Stimulated activated naive CD8-positive, alpha-beta T cell treated with anti-CD3 and anti-CD28 coated beads, Interleukin-15, amount 100 ng/mL, for 72 hours (primary cell): ENCODE measurements around the gene PLEKHA5.
"Not testable (repeated sequence)": the region's sequence is repeated elsewhere in the genome, so short reads cannot be mapped to it uniquely, and the experiment has no call there.

Experiments
- ATAC-seq: fragments of 150-1000 bp; cut with Tn5 transposase; 2 replicates; pipeline ENCODE4 v1.10.0; 2021; ENCODE audit warnings: mild to moderate bottlenecking, moderate library complexity
- DNase-seq, 2 donors: peaks; one replicate each; pipeline ENCODE4 v3.0.0; 2021 to 2022
- H3K27ac Mint-ChIP-seq, 2 donors: one replicate each; pipeline ENCODE4 v1.8.0; 2022; ENCODE audit warnings: mild to moderate bottlenecking in 2 of 2, mixed read lengths in 2 of 2, moderate library complexity in 2 of 2
- H3K27me3 Mint-ChIP-seq: one replicate; pipeline ENCODE4 v1.8.0; 2022; ENCODE audit warnings: mixed read lengths
- H3K4me1 Mint-ChIP-seq: one replicate; pipeline ENCODE4 v1.8.0; 2022; ENCODE audit warnings: mild to moderate bottlenecking, mixed read lengths
- H3K4me3 Mint-ChIP-seq, 2 donors: one replicate each; pipeline ENCODE4 v1.8.0; 2022; ENCODE audit warnings: mild to moderate bottlenecking in 2 of 2, mixed read lengths in 2 of 2, moderate library complexity in 1 of 2
- H3K9me3 Mint-ChIP-seq, 2 donors: one replicate each; pipeline ENCODE4 v1.8.0; 2022; ENCODE audit warnings: mixed read lengths in 2 of 2

The PLEKHA5 gene

GRCh38 chr12:19387161-19387560 is 257.6 kb downstream of the PLEKHA5 start:
- Mint-ChIP-seq H3K4me3 (no peak overlapping the region), H3K9me3 (no peaks in the 10 kb centered on the region), H3K4me1 (peaks cover 5% of the 10 kb centered on the region), H3K27me3 (no peaks in the 10 kb centered on the region), H3K27ac (no peak overlapping the region)
- DNase-seq = no peak
- no peak for ATAC-seq

GRCh38 chr12:19388131-19388549 is 258.6 kb downstream of the PLEKHA5 start:
- H3K9me3 Mint-ChIP-seq = no peaks in the 10 kb centered on the region
- ATAC-seq (no peak), DNase-seq (no peak)
- no peak overlapping the region for H3K27ac Mint-ChIP-seq
- H3K27me3 Mint-ChIP-seq = no peaks in the 10 kb centered on the region
- no peaks in the 10 kb centered on the region for H3K4me1 Mint-ChIP-seq
- H3K4me3 Mint-ChIP-seq = no peak overlapping the region

- DNase-seq = no peak
- ATAC-seq = no peak
- Mint-ChIP-seq H3K27ac (no peak overlapping the region), H3K9me3 (no peaks in the 10 kb centered on the region), H3K4me3 (no peak overlapping the region), H3K4me1 (no peaks in the 10 kb centered on the region), H3K27me3 (no peaks in the 10 kb centered on the region)
Measured at GRCh38 chr12:19390051-19390598, 260.6 kb downstream of the PLEKHA5 start.

GRCh38 chr12:19392644-19393043 is 263.1 kb downstream of the PLEKHA5 start:
- not testable (repeated sequence) for ATAC-seq, H3K4me3 Mint-ChIP-seq, H3K27me3 Mint-ChIP-seq, H3K27ac Mint-ChIP-seq, DNase-seq, H3K9me3 Mint-ChIP-seq, H3K4me1 Mint-ChIP-seq

- Mint-ChIP-seq H3K27ac (no peak overlapping the region), H3K9me3 (no peaks in the 10 kb centered on the region), H3K27me3 (no peaks in the 10 kb centered on the region), H3K4me1 (no peaks in the 10 kb centered on the region), H3K4me3 (no peak overlapping the region)
- DNase-seq (no peak), ATAC-seq (no peak)
Measured at GRCh38 chr12:19394385-19394784, 264.9 kb downstream of the PLEKHA5 start.

GRCh38 chr12:19397534-19397933 is 268.0 kb downstream of the PLEKHA5 start:
- no peaks in the 10 kb centered on the region for H3K4me1 Mint-ChIP-seq
- no peaks in the 10 kb centered on the region for H3K27me3 Mint-ChIP-seq
- no peak for ATAC-seq
- peak overlapping the region in 1 of 2 donors; percentile 46 for H3K27ac Mint-ChIP-seq
- no peak overlapping the region for H3K4me3 Mint-ChIP-seq
- H3K9me3 Mint-ChIP-seq = no peaks in the 10 kb centered on the region
- DNase-seq = no peak

GRCh38 chr12:19398376-19399363 is 269.1 kb downstream of the PLEKHA5 start:
- DNase-seq = no peak
- H3K27ac Mint-ChIP-seq = peak overlapping the region in 1 of 2 donors; percentile 90
- no peaks in the 10 kb centered on the region for H3K9me3 Mint-ChIP-seq
- peaks cover 10% of the 10 kb centered on the region for H3K4me1 Mint-ChIP-seq
- ATAC-seq = no peak
- no peak overlapping the region for H3K4me3 Mint-ChIP-seq
- no peaks in the 10 kb centered on the region for H3K27me3 Mint-ChIP-seq

GRCh38 chr12:19400649-19401285 is 271.2 kb downstream of the PLEKHA5 start:
- not testable (repeated sequence) for ATAC-seq, H3K9me3 Mint-ChIP-seq, DNase-seq, H3K4me3 Mint-ChIP-seq, H3K27me3 Mint-ChIP-seq
- Mint-ChIP-seq H3K27ac (peak overlapping the region in 1 of 2 donors; percentile 69), H3K4me1 (peaks cover 22% of the 10 kb centered on the region)

- H3K4me1 Mint-ChIP-seq = peaks cover 22% of the 10 kb centered on the region
- DNase-seq (no peak), ATAC-seq (no peak)
- no peak overlapping the region for H3K27ac Mint-ChIP-seq
- H3K4me3 Mint-ChIP-seq = no peak overlapping the region
- H3K9me3 Mint-ChIP-seq = peaks cover 5 to 8% of the 10 kb centered on the region in 2 donors
- no peaks in the 10 kb centered on the region for H3K27me3 Mint-ChIP-seq
Measured at GRCh38 chr12:19402211-19402610, 272.7 kb downstream of the PLEKHA5 start.

GRCh38 chr12:19402743-19403431 is 273.4 kb downstream of the PLEKHA5 start:
- ATAC-seq (no peak), DNase-seq (no peak)
- Mint-ChIP-seq H3K9me3 (peaks cover 5 to 8% of the 10 kb centered on the region in 2 donors), H3K27ac (peak overlapping the region in 1 of 2 donors; percentile 42), H3K4me1 (peaks cover 22% of the 10 kb centered on the region), H3K4me3 (peak overlapping the region in 1 of 2 donors; percentile 9), H3K27me3 (no peaks in the 10 kb centered on the region)

- Mint-ChIP-seq H3K4me3 (peak overlapping the region; percentile 74 to 80), H3K4me1 (peaks cover 22% of the 10 kb centered on the region), H3K27ac (peak overlapping the region; percentile 94 to 98), H3K9me3 (peaks cover 5 to 8% of the 10 kb centered on the region in 2 donors), H3K27me3 (no peaks in the 10 kb centered on the region)
- peak; percentile 12 to 31 for DNase-seq
- peak; percentile 86 for ATAC-seq
Measured at GRCh38 chr12:19404242-19404880, 274.8 kb downstream of the PLEKHA5 start.

- Mint-ChIP-seq H3K27ac (no peak overlapping the region), H3K9me3 (peaks cover 0 to under 1% of the 10 kb centered on the region in 2 donors)
- DNase-seq = no peak
Measured at GRCh38 chr12:19409376-19409775, 279.8 kb downstream of the PLEKHA5 start.

GRCh38 chr12:19410211-19410610 is 280.7 kb downstream of the PLEKHA5 start:
- no peak for DNase-seq
- Mint-ChIP-seq H3K4me1 (no peaks in the 10 kb centered on the region), H3K27me3 (no peaks in the 10 kb centered on the region), H3K4me3 (no peak overlapping the region), H3K9me3 (no peaks in the 10 kb centered on the region), H3K27ac (no peak overlapping the region)
- no peak for ATAC-seq

More at GRCh38 chr12:19409376-19409775, 279.8 kb downstream of the PLEKHA5 start:
- peaks cover 5% of the 10 kb centered on the region for H3K4me1 Mint-ChIP-seq
- H3K27me3 Mint-ChIP-seq = no peaks in the 10 kb centered on the region
- ATAC-seq = no peak
- no peak overlapping the region for H3K4me3 Mint-ChIP-seq

- Mint-ChIP-seq H3K9me3 (no peaks in the 10 kb centered on the region), H3K27ac (no peak overlapping the region), H3K4me3 (no peak overlapping the region), H3K27me3 (no peaks in the 10 kb centered on the region), H3K4me1 (no peaks in the 10 kb centered on the region)
- no peak for ATAC-seq
- DNase-seq = no peak
Measured at GRCh38 chr12:19410629-19411185, 281.2 kb downstream of the PLEKHA5 start.
